Measurements from ENCODE around the gene ZC3H13.

ZC3H13 gene

GRCh38 chr13:46071590-46072249 is 19.2 kb upstream of the ZC3H13 start:
- in situ Hi-C loops (cut with HindIII; ENCODE audit: low pct_ligation_motif_present, low pct_unique_long_range_greater_than_20kb, low sequenced_read_pairs): no loop called here
- DNase-seq: no peak

- in situ Hi-C loops (cut with HindIII; ENCODE audit: low pct_ligation_motif_present, low pct_unique_long_range_greater_than_20kb, low sequenced_read_pairs): no loop called here
- DNase-seq: no peak
These were observed 10.7 kb upstream of the ZC3H13 start for GRCh38 chr13:46063292-46063691.

GRCh38 chr13:46062185-46062584 is 9.6 kb upstream of the ZC3H13 start:
- in situ Hi-C loops (cut with HindIII; ENCODE audit: low pct_ligation_motif_present, low pct_unique_long_range_greater_than_20kb, low sequenced_read_pairs): no loop called here
- DNase-seq: no peak

GRCh38 chr13:46059405-46059804 is 6.9 kb upstream of the ZC3H13 start:
- no peak for DNase-seq

GRCh38 chr13:46058268-46058667 is 5.7 kb upstream of the ZC3H13 start:
- in situ Hi-C loops (cut with HindIII; ENCODE audit: low pct_ligation_motif_present, low pct_unique_long_range_greater_than_20kb, low sequenced_read_pairs): no loop called here
- DNase-seq: no peak

More at GRCh38 chr13:46059405-46059804, 6.9 kb upstream of the ZC3H13 start:
- in situ Hi-C loops (cut with HindIII; ENCODE audit: low pct_ligation_motif_present, low pct_unique_long_range_greater_than_20kb, low sequenced_read_pairs): no loop called here

GRCh38 chr13:46057256-46058015 is 4.9 kb upstream of the ZC3H13 start:
- in situ Hi-C loops (cut with HindIII; ENCODE audit: low pct_ligation_motif_present, low pct_unique_long_range_greater_than_20kb, low sequenced_read_pairs): no loop called here

GRCh38 chr13:46053162-46054012 is 841 bp upstream of the ZC3H13 start:
- no peak for DNase-seq
- in situ Hi-C loops (cut with HindIII; ENCODE audit: low pct_ligation_motif_present, low pct_unique_long_range_greater_than_20kb, low sequenced_read_pairs): no loop called here

More at GRCh38 chr13:46057256-46058015, 4.9 kb upstream of the ZC3H13 start:
- no peak for DNase-seq

GRCh38 chr13:46051968-46052318 is 603 bp downstream of the ZC3H13 start:
- DNase-seq: no peak
- in situ Hi-C loops (cut with HindIII; ENCODE audit: low pct_ligation_motif_present, low pct_unique_long_range_greater_than_20kb, low sequenced_read_pairs): no loop called here

- in situ Hi-C loops (cut with HindIII; ENCODE audit: low pct_ligation_motif_present, low pct_unique_long_range_greater_than_20kb, low sequenced_read_pairs): no loop called here
- no peak for DNase-seq
These were observed 1.8 kb downstream of the ZC3H13 start for GRCh38 chr13:46050771-46051170.

- DNase-seq: no peak
- in situ Hi-C loops (cut with HindIII; ENCODE audit: low pct_ligation_motif_present, low pct_unique_long_range_greater_than_20kb, low sequenced_read_pairs): no loop called here
These were observed 7.1 kb downstream of the ZC3H13 start for GRCh38 chr13:46045424-46045823.

- in situ Hi-C loops (cut with HindIII; ENCODE audit: low pct_ligation_motif_present, low pct_unique_long_range_greater_than_20kb, low sequenced_read_pairs): no loop called here
- no peak for DNase-seq
These were observed 8.9 kb downstream of the ZC3H13 start for GRCh38 chr13:46043647-46044046.

- no peak for DNase-seq
- in situ Hi-C loops (cut with HindIII; ENCODE audit: low pct_ligation_motif_present, low pct_unique_long_range_greater_than_20kb, low sequenced_read_pairs): no loop called here
These were observed 11.1 kb downstream of the ZC3H13 start for GRCh38 chr13:46041419-46041839.

GRCh38 chr13:46040763-46041162 is 11.8 kb downstream of the ZC3H13 start:
- no peak for DNase-seq
- in situ Hi-C loops (cut with HindIII; ENCODE audit: low pct_ligation_motif_present, low pct_unique_long_range_greater_than_20kb, low sequenced_read_pairs): no loop called here

GRCh38 chr13:46039411-46040182 is 12.9 kb downstream of the ZC3H13 start:
- in situ Hi-C loops (cut with HindIII; ENCODE audit: low pct_ligation_motif_present, low pct_unique_long_range_greater_than_20kb, low sequenced_read_pairs): no loop called here
- DNase-seq: no peak

- in situ Hi-C loops (cut with HindIII; ENCODE audit: low pct_ligation_motif_present, low pct_unique_long_range_greater_than_20kb, low sequenced_read_pairs): no loop called here
- no peak for DNase-seq
These were observed 14.2 kb downstream of the ZC3H13 start for GRCh38 chr13:46038296-46038695.

- no peak for DNase-seq
These were observed 17.5 kb downstream of the ZC3H13 start for GRCh38 chr13:46035066-46035465.

GRCh38 chr13:46032341-46032740 is 20.2 kb downstream of the ZC3H13 start:
- no peak for DNase-seq
- in situ Hi-C loops (cut with HindIII; ENCODE audit: low pct_ligation_motif_present, low pct_unique_long_range_greater_than_20kb, low sequenced_read_pairs): no loop called here

More at GRCh38 chr13:46035066-46035465, 17.5 kb downstream of the ZC3H13 start:
- in situ Hi-C loops (cut with HindIII; ENCODE audit: low pct_ligation_motif_present, low pct_unique_long_range_greater_than_20kb, low sequenced_read_pairs): no loop called here

GRCh38 chr13:46031581-46032263 is 20.8 kb downstream of the ZC3H13 start:
- no peak for DNase-seq
- in situ Hi-C loops (cut with HindIII; ENCODE audit: low pct_ligation_motif_present, low pct_unique_long_range_greater_than_20kb, low sequenced_read_pairs): no loop called here
